CD14-positive monocyte (primary cell): ENCODE measurements around the gene CAND1. TPM values are rescaled to one million over a fixed set of nuclear protein-coding genes. Genes with fewer than 3 reads are reported as not detected.

Source experiments
- DNase-seq, 3 donors: peaks; one replicate each; pipeline ENCODE4 v3.0.0-alpha.2; 2011 to 2022
- H2AFZ ChIP-seq: 2 replicates; pipeline ENCODE4 v1.6.0; 2012; ENCODE audit warnings: mild to moderate bottlenecking, low read depth, low read length, inconsistent platforms; ENCODE audit not compliant: insufficient read depth, poor library complexity, severe bottlenecking
- H3K27ac ChIP-seq, 2 donors: 1 replicate in 1 of 2; 2 replicates in 1 of 2; pipeline ENCODE4 v1.5.1; 2012 to 2013; ENCODE audit warnings: low read length in 2 of 2, control low read depth in 1 of 2, inconsistent platforms in 1 of 2, low read depth in 1 of 2, mild to moderate bottlenecking in 1 of 2
- H3K27me3 ChIP-seq, 2 donors: one replicate each; pipeline versions ENCODE4 v1.6.0 to v1.6.1; 2011 to 2013; ENCODE audit warnings: low read length in 2 of 2; ENCODE audit not compliant: control insufficient read depth in 2 of 2, insufficient read depth in 2 of 2
- H3K36me3 ChIP-seq, 2 donors: replicated peaks in 1 of 2; 1 replicate in 1 of 2; 2 replicates in 1 of 2; pipeline versions ENCODE4 v1.5.1 to v1.6.1; 2012 to 2013; ENCODE audit warnings: low read length in 2 of 2, control low read depth in 1 of 2, inconsistent platforms in 1 of 2, mild to moderate bottlenecking in 1 of 2; ENCODE audit not compliant: insufficient read depth in 2 of 2, control insufficient read depth in 1 of 2
- H3K4me1 ChIP-seq, 2 donors: 1 replicate in 1 of 2; 2 replicates in 1 of 2; pipeline versions ENCODE4 v1.5.1 to v1.6.1; 2012 to 2013; ENCODE audit warnings: low read length in 2 of 2, control low read depth in 1 of 2, inconsistent platforms in 1 of 2, mild to moderate bottlenecking in 1 of 2, moderate library complexity in 1 of 2; ENCODE audit not compliant: insufficient read depth in 2 of 2, control insufficient read depth in 1 of 2
- H3K4me2 ChIP-seq: replicated peaks from 2 replicates; pipeline ENCODE3; 2012; ENCODE audit warnings: low read length, moderate library complexity, mild to moderate bottlenecking; ENCODE audit not compliant: poor library complexity, severe bottlenecking; ENCODE audit errors: extremely low read depth
- H3K4me3 ChIP-seq, 3 experiments: fragments of 200-600 bp in 1 of 3; sonication (generic) in 1 of 3; replicated peaks in 1 of 3; 1 replicate in 2 of 3; 2 replicates in 1 of 3; pipeline ENCODE4 v1.5.1; 2011 to 2013; ENCODE audit warnings: low read length in 3 of 3, mild to moderate bottlenecking in 3 of 3, control low read depth in 2 of 3, low read depth in 2 of 3, inconsistent platforms in 1 of 3, moderate library complexity in 1 of 3
- H3K79me2 ChIP-seq: 2 replicates; pipeline ENCODE4 v1.6.0; 2012; ENCODE audit warnings: mild to moderate bottlenecking, control low read depth, inconsistent platforms, low read length, moderate library complexity; ENCODE audit not compliant: insufficient read depth
- H3K9ac ChIP-seq: 2 replicates; pipeline ENCODE4 v1.6.0; 2017; ENCODE audit warnings: low read length, mild to moderate bottlenecking; ENCODE audit not compliant: insufficient read depth, poor library complexity, severe bottlenecking
- H3K9me3 ChIP-seq, 2 donors: replicated peaks in 1 of 2; 1 replicate in 1 of 2; 2 replicates in 1 of 2; pipeline versions ENCODE4 v1.5.1 to v1.6.1; 2012 to 2013; ENCODE audit warnings: low read length in 2 of 2, control low read depth in 1 of 2; ENCODE audit not compliant: control insufficient read depth in 1 of 2, insufficient read depth in 1 of 2
- H4K20me1 ChIP-seq: 2 replicates; pipeline ENCODE4 v1.6.0; 2012; ENCODE audit warnings: mild to moderate bottlenecking, low read length, control low read depth, moderate library complexity; ENCODE audit not compliant: insufficient read depth
- H3K27ac Mint-ChIP-seq, 7 donors: one replicate each; pipeline ENCODE4 v1.8.0; 2020; ENCODE audit warnings: mild to moderate bottlenecking in 7 of 7, mixed read lengths in 7 of 7, moderate library complexity in 6 of 7, inconsistent platforms in 2 of 7
- H3K27me3 Mint-ChIP-seq, 3 donors: one replicate each; pipeline ENCODE4 v1.8.0; 2021 to 2022; ENCODE audit warnings: low read depth in 3 of 3, mild to moderate bottlenecking in 3 of 3, mixed read lengths in 3 of 3, moderate library complexity in 3 of 3, inconsistent platforms in 1 of 3
- H3K36me3 Mint-ChIP-seq, 2 donors: one replicate each; pipeline ENCODE4 v1.8.0; 2020; ENCODE audit warnings: mixed read lengths in 2 of 2, inconsistent platforms in 1 of 2, mild to moderate bottlenecking in 1 of 2
- H3K4me1 Mint-ChIP-seq: one replicate; pipeline ENCODE4 v1.8.0; 2020; ENCODE audit warnings: mild to moderate bottlenecking, mixed read lengths
- H3K4me3 Mint-ChIP-seq, 2 donors: one replicate each; pipeline ENCODE4 v1.8.0; 2020; ENCODE audit warnings: mild to moderate bottlenecking in 2 of 2, mixed read lengths in 2 of 2, moderate library complexity in 1 of 2
- H3K9me3 Mint-ChIP-seq, 7 donors: one replicate each; pipeline ENCODE4 v1.8.0; 2020 to 2022; ENCODE audit warnings: mixed read lengths in 7 of 7, mild to moderate bottlenecking in 6 of 7, moderate library complexity in 6 of 7, inconsistent platforms in 2 of 7
- WGBS: methylation state at CpG from one replicate; pipeline ENCODE4 v1.1.5; 2013; ENCODE audit warnings: missing lambda C conversion rate; ENCODE audit not compliant: insufficient coverage; 5-methylcytosine and 5-hydroxymethylcytosine counted together
- intact Hi-C, 2 donors: fragments of 100-400 bp; cut with micrococcal nuclease; formaldehyde crosslinking; loops; one replicate each; pipeline versions ENCODE4 v1.15.0 to v1.15.1; 2023
- polyA plus RNA-seq, 3 donors: library from polyadenylated mRNA; depleted of rRNA in 1 of 3; unstranded in 2 of 3; stranded (reverse) in 1 of 3; fragments of 300-500 nt in 2 of 3; fragments of >200 nt in 1 of 3; fragmentation: Illumina TruSeq in 2 of 3; gene quantifications; 1 replicate in 2 of 3; 2 replicates in 1 of 3; pipeline ENCODE4 v1.2.3, GENCODE V29; 2012 to 2021
- TF ChIP-seq, protein P1 (sequence below): fragments of 200-600 bp; IDR thresholded peaks from one replicate; pipeline ENCODE4 v1.8.0; 2022; ENCODE audit warnings: antibody characterized with exemption, mild to moderate bottlenecking

CAND1 gene
- polyA plus RNA-seq, 3 donors: 12.3 to 29.4 (median 20.9) TPM

DNA sequence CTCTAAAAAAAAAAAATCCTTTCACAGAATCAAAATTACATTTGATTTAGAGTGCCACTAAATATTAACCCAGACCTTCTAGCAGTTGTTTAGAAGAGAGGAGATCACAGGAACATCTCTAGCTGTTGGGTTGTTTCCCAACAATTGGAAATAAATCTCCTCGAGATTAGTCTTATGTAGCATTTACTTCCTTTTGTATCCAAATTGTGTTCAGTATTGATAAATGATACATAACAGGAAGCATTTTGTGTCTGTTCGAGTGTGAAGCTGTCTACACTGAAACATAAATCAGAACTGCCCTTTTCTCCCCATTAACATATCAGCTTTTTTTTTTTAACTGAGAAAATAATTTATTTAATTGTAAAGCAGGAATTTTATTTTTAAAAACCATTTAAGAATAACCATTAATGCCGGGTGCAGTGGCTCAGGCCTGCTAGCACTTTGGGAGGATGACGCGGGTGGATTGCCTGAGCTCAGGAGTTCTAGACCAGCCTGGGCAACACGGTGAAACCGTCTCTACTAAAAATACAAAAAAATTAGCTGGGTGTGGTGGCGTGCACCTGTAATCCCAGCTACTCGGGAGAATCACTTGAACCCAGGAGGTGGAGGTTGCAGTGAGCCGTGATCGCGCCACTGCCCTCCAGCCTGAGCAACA lies 14.7 kb upstream of the CAND1 start:
- Histone ChIP-seq H3K27me3 (no peaks in the 10 kb centered on the region), H3K9me3 (no peaks in the 10 kb centered on the region), H3K4me1 (no peaks in the 10 kb centered on the region), H3K9ac (no peak overlapping the region), H2AFZ (no peak overlapping the region), H3K36me3 (no peaks in the 10 kb centered on the region), H3K4me2 (no peak overlapping the region), H3K79me2 (no peaks in the 10 kb centered on the region), H4K20me1 (no peaks in the 10 kb centered on the region), H3K4me3 (no peak overlapping the region), H3K27ac (no peak overlapping the region)
- peaks cover 2 to 7% (median 4%) of the 10 kb centered on the region in 3 donors for H3K27me3 Mint-ChIP-seq
- H3K27ac Mint-ChIP-seq: no peak overlapping the region
- intact Hi-C loops: no loop called here
- WGBS: 87% methylated on average over 4 of the region's 12 CpGs
- no peak overlapping the region for H3K4me3 Mint-ChIP-seq
- TF ChIP-seq, protein P1, sequence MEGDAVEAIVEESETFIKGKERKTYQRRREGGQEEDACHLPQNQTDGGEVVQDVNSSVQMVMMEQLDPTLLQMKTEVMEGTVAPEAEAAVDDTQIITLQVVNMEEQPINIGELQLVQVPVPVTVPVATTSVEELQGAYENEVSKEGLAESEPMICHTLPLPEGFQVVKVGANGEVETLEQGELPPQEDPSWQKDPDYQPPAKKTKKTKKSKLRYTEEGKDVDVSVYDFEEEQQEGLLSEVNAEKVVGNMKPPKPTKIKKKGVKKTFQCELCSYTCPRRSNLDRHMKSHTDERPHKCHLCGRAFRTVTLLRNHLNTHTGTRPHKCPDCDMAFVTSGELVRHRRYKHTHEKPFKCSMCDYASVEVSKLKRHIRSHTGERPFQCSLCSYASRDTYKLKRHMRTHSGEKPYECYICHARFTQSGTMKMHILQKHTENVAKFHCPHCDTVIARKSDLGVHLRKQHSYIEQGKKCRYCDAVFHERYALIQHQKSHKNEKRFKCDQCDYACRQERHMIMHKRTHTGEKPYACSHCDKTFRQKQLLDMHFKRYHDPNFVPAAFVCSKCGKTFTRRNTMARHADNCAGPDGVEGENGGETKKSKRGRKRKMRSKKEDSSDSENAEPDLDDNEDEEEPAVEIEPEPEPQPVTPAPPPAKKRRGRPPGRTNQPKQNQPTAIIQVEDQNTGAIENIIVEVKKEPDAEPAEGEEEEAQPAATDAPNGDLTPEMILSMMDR: no peak
- DNase-seq: no peak
- H3K36me3 Mint-ChIP-seq: no peaks in the 10 kb centered on the region
- H3K4me1 Mint-ChIP-seq: no peaks in the 10 kb centered on the region
- peaks cover 0 to 3% (median 0%) of the 10 kb centered on the region in 7 donors for H3K9me3 Mint-ChIP-seq

DNA sequence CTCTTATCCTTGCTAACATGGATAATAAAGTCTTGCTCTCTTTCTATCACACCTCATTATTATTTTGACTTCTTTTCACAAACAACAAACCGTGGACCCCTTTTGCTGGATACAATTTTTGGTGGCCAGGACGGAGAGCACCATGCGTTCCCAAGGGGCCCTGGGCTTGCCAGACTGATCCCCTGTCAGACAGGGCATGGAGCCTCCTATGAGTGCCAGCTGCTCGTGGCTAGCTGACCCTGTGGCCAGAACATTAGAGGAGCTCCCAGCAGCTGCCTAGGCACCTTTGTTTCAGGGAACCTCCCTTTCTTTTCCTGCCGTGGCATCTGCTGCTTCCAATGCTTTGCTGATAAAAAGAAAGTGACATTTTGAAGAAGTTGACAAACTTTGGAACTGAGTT lies 12.5 kb upstream of the CAND1 start:
- Histone ChIP-seq H3K27me3 (no peaks in the 10 kb centered on the region), H3K79me2 (no peaks in the 10 kb centered on the region), H3K4me2 (no peak overlapping the region), H3K4me1 (no peaks in the 10 kb centered on the region), H3K4me3 (no peak overlapping the region), H2AFZ (no peak overlapping the region), H3K36me3 (no peaks in the 10 kb centered on the region), H3K9ac (no peak overlapping the region), H3K9me3 (no peaks in the 10 kb centered on the region), H3K27ac (no peak overlapping the region), H4K20me1 (no peaks in the 10 kb centered on the region)
- Mint-ChIP-seq H3K9me3 (peaks cover 0 to 3% (median 0%) of the 10 kb centered on the region in 7 donors), H3K36me3 (no peaks in the 10 kb centered on the region), H3K27me3 (peaks cover 0 to 7% (median 3%) of the 10 kb centered on the region in 3 donors), H3K4me1 (no peaks in the 10 kb centered on the region), H3K27ac (no peak overlapping the region), H3K4me3 (no peak overlapping the region)
- TF ChIP-seq, protein P1: no peak
- intact Hi-C loops: no loop called here
- 90% methylated on average over 4 of the region's 5 CpGs for WGBS
- no peak for DNase-seq
